ENCODE measurements around the gene LRRC10.

DNA sequence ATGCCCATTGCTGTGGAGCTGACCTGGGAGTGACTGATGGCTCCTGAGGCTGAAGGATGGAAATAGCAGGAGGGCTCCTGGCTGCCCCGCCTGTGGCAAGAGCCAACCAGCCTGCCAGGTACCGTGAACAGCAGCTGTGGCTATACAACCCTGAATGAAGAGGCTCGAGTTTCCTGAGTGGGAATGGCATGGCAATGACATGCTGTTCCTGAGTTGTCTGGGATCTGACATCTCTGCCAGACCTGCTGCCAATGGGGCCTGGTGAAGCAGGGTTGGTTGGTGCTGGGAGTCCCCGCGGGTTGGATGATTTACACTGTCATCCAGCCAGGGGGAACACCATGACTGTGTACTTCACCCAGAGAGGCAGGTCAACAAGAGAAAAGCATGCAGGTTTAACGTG, 31.8 kb upstream of the LRRC10 start:
- TF ChIP-seq, protein P1, sequence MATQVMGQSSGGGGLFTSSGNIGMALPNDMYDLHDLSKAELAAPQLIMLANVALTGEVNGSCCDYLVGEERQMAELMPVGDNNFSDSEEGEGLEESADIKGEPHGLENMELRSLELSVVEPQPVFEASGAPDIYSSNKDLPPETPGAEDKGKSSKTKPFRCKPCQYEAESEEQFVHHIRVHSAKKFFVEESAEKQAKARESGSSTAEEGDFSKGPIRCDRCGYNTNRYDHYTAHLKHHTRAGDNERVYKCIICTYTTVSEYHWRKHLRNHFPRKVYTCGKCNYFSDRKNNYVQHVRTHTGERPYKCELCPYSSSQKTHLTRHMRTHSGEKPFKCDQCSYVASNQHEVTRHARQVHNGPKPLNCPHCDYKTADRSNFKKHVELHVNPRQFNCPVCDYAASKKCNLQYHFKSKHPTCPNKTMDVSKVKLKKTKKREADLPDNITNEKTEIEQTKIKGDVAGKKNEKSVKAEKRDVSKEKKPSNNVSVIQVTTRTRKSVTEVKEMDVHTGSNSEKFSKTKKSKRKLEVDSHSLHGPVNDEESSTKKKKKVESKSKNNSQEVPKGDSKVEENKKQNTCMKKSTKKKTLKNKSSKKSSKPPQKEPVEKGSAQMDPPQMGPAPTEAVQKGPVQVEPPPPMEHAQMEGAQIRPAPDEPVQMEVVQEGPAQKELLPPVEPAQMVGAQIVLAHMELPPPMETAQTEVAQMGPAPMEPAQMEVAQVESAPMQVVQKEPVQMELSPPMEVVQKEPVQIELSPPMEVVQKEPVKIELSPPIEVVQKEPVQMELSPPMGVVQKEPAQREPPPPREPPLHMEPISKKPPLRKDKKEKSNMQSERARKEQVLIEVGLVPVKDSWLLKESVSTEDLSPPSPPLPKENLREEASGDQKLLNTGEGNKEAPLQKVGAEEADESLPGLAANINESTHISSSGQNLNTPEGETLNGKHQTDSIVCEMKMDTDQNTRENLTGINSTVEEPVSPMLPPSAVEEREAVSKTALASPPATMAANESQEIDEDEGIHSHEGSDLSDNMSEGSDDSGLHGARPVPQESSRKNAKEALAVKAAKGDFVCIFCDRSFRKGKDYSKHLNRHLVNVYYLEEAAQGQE (tag by site-specific recombination; IDR thresholded peaks at IDR 0.05): no peak
- TF ChIP-seq, protein P2, sequence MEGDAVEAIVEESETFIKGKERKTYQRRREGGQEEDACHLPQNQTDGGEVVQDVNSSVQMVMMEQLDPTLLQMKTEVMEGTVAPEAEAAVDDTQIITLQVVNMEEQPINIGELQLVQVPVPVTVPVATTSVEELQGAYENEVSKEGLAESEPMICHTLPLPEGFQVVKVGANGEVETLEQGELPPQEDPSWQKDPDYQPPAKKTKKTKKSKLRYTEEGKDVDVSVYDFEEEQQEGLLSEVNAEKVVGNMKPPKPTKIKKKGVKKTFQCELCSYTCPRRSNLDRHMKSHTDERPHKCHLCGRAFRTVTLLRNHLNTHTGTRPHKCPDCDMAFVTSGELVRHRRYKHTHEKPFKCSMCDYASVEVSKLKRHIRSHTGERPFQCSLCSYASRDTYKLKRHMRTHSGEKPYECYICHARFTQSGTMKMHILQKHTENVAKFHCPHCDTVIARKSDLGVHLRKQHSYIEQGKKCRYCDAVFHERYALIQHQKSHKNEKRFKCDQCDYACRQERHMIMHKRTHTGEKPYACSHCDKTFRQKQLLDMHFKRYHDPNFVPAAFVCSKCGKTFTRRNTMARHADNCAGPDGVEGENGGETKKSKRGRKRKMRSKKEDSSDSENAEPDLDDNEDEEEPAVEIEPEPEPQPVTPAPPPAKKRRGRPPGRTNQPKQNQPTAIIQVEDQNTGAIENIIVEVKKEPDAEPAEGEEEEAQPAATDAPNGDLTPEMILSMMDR (tag by site-specific recombination; IDR thresholded peaks at IDR 0.05): no peak
- TF ChIP-seq ZNF335 (tag by site-specific recombination; conservative IDR thresholded peaks at IDR 0.05): no peak
